NCI-H345 treated with DMSO at 0.1 percent for 48 hours (cell line): ENCODE data around the gene TEX48.

ENCODE experiments used
- DNase-seq: peaks from one replicate; lab custom pipeline; 2025; ENCODE audit not compliant: unreplicated experiment; lab: John Stamatoyannopoulos, UW

Gene TEX48

DNA sequence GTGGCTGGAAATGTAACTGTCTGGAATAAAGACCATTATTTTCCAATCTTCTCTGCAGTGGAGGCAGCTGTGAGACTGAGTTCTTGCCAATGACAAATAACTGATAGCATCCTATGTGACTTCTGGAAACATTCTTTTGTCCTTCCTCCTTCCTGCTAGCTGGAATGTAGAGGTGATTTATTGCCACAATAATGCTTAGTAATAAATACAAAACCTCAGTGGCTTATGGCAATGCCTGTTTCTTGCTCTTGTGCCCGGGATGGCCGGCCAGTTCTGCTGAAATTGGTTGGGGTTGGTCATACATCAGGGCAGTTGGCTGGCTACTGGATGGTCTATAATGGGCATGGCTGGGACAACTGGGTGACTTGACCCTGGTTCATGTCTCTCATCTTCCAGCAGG is 12.2 kb upstream of the TEX48 start:
- DNase-seq = no peak

DNA sequence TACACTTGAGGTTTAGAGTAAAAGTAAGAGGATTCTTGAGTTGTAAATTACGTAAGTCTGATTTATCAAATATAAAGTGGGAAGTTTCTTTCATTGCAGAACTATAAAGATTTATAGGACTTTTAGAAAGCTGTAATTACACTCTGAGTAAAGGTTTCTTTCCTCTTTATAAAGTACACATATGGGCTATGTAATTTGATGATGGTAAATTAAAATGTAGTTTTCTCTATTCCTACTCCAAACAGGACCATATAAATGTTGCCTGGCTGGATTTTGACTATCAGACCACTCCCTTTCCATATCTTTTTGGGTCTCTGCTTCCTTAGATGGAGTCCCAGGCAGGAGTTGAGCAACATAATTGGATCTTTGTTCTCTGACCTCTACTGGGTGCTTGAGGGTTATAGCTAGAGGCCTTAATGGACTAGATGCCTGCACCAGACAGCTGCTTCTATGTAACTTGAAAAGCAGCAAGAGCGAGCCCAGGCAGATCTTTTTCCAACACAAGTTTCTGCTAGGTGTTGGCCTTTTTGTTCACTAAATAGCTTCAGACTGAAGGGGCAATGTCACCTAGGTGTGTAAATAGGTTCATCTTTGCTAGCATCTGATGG is 11.4 kb upstream of the TEX48 start:
- DNase-seq = no peak

DNA sequence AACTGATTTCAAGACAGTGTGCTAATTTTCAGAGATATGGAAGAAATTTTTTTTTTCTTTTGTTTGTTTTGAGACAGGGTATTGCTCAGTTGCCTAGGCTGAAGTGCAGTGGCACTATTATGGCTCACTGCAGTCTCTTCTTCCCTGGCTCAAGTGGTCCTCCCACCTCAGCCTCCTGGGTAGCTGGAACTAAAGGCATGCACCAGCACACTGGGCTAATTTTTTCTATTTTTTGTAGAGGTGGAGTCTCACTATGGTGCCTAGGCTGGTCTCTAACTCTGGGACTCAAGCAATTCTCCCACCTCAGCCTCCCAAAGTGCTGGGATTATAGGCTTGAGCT is 9.9 kb upstream of the TEX48 start:
- no peak for DNase-seq

DNA sequence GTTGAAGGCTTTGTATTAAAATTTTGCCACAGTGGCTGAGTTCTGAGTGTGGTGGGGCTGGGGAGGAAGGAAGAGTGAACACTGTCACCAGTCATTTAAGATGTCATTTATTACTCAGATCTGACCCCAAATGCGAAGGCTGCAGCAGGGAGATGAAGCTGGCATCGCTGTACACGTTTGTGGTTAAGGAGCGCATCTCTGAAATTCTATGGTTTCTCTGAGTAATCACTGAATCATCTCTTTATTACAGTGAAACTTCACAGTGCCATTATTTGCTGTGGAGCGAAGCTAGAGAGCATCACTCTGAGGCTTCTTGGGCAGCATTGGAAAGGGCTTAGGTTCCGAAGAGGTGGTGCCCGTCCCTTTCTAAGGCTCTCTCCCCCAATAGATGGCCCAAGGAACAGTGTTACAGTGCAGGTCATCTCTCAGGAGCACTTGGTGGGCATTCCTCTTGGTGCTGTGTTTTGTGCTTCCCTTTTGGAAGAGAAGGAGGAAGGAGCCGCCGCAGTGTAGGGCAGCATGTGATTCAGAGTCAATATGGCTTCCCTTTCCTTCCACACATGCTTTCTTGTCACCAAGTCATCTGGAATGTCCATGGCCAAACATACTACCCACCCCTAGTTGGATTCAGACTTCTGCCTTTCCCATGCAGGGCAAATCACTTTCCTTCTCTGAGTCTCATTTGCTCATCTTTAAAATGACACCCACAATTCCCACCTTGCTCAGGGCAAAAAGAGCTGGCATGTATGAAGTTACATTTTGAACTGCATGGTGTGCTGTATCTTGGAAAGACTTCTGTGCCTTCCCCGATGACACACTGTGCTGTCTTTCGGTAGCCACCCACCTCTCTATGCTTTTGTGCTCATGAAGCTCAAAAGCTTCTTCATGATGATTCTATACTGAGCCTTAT is 9.3 kb upstream of the TEX48 start:
- no peak for DNase-seq

DNA sequence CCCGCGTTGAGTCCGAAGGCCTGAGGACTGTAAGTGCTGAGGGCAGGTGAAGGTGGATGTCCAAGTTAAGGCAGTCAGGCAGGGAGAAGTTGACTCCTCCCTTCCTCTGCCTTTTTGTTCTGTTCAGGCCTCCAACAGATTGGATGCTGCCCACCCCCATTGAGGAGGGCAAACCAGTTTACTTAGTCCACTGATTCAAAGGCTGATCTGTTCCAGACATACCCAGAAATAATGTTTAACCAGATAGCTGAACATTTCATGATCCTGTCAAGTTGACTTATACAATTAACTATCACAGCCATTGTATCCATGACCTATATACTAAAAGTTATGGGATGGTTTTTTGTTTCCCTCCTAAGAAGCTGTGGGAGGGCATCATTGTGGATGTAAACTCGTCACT is 8.3 kb upstream of the TEX48 start:
- no peak for DNase-seq

DNA sequence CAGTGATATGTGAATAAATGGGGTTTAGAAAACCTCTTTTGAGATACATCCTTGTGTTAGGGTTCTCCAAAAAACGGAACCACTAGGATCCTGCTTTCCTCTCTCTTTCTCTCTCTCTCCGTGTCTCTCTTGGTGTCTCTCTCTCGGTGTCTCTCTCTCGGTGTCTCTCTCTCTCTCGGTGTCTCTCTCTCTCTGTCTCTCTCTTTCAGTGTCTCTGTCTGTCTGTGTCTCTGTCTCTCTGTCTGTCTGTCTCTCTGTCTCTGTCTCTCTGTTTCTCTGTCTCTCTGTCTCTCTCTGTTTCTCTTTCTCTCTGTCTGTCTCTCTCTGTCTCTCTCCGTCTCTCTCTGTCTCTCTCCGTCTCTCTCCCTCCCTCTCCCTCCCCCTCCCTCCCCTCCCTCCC is 7.8 kb upstream of the TEX48 start:
- no peak for DNase-seq

DNA sequence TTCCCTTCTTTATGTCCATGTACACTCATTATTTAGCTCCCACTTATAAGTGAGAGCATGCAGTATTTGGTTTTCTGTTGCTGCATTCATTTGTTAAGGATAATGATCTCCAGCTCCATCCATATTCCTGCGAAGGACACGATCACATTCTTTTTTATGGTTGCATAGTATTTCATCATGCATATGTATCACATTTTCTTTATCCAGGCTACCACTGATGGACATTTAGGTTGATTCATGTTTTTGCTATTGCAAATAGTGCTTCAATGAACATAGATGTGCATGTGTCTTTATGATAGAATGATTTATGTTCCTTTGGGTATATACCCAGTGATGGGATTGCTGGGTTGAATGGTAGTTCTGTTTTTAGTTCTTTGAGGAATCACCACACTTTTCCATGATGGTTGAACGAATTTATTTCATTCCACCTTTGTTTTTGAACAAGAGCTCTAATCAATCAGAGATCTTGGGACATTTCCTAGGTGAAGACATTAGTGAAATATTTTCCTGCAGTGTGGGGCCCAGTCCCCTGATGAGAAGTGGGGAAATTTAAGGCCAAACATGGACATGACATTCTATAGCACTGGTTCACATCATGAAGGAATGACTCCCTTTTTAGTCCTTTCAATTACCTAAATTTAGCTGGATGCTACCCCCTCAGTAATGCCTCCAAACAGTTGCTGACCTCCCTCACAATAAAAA is 7.1 kb upstream of the TEX48 start:
- no peak for DNase-seq

DNA sequence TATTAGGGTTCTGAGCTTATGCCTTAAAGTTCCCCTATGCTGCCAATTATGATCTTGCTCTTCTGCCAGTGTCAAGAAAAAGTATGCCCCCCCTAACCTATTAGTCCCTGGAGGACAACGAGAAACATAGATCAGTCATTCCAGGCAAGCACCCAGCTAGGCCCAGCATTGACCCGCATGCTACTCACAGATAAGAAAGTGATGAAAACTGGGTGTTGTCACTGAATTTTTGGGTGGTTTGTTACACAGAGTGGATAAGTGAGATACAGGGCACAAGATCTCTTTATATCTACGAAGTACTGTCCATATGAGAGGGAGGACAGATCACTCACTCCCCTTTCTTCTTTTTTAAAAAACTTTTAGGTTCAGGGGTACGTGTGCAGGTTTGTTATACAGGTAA is 6.4 kb upstream of the TEX48 start:
- DNase-seq = no peak

DNA sequence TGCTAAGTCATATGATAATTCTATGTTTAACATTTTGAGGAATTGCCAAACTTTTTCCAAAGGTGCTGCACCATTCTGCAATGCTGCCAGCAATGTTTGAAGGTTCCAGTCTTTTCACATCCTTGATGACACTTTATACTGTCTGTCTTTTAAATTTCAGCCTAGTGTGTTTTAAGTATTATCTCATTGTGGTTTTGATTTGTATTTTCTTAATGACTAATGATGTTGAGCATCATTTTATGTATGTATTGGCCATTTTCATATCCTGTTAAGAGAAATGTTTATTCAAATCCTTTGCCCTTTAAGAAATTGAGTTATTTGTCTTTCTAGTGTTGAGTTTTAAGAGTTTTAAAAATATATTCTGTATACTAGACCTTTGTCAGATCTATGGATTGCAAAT is 5.0 kb upstream of the TEX48 start:
- no peak for DNase-seq

DNA sequence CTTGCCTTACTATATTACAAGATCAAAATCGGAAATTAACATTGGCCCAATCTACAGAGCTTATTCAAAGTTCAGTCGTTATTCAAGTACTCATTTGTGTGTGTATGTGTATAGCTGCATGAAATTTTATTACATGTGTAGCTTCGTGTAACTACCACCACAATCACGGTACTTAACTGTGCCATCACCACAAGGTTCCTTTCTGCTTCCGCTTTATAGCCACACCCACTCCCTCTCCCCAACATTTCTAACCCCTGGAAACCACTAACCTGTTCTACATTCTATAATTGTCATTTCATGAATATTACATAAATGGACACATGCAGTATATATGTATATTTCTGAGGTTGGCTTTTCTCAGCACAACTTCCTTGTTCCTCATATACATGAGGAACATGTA is 4.0 kb upstream of the TEX48 start:
- DNase-seq = no peak

DNA sequence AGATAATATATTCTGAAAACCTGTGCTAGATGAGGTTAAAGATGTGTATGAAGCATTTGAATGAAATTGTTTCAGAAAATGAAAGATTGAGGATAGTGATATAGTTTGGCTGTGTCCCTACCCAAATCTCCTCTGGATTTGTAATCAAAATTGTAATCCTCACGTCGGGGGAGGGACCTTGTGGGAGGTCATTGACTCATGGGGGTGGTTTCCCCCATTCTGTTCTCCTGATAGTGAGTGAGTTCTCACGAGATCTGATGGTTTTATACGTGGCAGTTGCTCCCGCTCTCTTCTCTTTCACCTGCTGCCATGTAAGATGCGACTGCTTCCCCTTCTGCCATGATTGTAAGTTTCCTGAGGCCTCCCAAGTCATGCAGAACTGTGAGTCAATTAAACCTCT is 2.0 kb upstream of the TEX48 start:
- no peak for DNase-seq

DNA sequence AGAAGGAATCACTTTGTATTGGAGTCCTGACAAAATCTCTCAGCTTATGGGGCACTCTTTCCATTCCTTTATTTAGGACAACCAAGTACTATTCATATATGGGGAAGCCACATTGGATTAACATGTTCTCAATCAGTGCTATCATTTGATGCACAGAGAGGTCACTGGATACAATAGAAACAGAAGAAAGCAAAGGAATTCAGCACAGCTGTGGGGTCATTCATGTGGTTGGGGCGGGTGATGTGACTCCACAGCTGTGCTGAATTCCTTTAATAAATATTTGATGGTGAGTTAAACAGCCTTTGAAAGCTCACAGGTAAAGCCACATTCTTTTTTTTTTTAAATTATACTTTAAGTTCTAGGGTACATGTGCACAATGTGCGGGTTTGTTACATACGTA is 854 bp upstream of the TEX48 start:
- no peak for DNase-seq

DNA sequence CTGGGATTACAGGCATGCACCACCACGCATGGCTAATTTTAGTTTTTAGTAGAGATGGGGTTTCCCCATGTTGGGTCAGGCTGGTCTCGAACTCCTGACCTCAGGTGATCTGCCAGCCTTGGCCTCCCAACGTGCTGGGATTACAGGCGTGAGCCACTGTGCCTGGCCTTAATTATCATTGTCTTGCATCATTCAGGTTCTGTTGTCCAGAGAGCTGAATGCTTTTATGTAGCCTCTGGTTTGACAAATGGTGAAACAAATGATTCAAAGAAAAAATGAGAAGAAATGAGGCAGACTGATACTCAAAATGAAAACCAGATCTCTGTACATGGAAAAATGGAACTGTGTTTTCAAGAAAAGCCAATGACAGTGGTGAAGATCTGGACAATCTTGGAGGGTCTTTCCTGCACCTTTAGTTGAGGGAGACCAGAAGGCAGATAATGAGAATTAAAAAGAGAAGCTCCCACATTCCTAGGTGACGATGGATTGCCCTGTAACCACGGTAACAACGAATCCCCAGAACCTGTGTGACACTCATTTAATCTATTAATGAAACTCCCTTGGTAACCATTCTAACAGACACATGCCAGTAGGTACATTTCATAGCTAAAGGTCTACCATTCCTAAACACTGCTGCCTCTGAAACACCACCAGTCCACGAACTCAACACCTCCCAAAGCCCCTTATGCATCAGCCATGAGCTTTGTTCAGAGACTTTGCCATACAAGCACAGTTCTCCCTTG is 1.6 kb downstream of the TEX48 start:
- no peak for DNase-seq

DNA sequence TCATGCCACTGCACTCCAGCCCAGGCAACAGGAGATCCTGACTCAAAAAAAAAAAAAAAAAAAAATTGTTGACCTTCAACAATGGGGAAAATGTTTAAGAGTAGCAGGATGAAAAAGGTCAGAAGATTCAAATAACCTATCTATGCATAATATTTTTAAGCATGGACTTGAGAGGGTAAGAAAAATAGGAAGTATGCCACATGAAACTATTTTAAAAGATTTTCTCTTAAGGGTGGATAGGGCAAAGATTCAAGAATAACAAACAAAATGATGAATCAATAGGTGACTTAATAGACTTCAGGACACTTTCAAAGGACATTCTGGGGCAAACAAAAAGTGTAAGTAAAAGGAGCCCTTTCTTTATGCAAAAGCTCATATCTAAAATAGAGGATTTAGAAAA is 3.2 kb downstream of the TEX48 start:
- DNase-seq = no peak

DNA sequence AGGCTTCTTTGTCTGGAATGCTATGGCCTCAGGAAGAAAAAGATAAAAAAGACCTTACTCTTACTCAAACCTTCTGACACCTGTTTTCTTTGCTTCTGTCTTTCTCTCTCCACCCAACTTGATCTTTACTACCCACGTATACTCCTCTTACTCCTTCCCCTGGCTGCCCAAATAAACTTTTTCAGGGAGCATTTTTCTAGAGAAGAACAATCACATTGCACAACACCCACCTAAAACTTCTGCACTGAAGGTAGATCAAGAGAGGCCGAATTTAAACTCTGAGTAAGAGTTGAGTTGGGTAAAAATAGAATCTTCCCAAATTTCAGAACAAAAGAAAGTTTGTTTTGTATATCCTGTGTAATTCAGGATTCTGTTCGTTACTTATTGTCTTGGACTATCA is 3.9 kb downstream of the TEX48 start:
- no peak for DNase-seq

DNA sequence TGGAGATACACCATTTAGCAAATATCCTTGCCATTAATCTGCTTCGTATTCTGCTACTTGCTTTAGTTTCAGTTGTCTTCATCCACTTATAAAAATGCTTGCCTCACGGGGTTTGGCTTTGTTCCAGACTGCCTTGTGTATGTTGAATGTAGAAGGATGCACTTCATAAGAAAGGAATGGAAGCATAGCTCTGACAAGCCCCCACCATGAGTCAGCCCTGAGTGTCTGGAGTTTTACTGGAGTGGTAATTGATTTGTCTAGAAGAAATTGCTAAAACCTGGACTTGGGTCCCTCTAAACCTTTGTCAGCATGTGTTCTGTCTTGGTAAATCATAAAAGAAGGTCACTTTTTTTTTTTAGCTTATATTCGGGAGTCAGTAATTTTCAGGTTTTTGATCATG is 4.6 kb downstream of the TEX48 start:
- DNase-seq = peak; percentile 77

DNA sequence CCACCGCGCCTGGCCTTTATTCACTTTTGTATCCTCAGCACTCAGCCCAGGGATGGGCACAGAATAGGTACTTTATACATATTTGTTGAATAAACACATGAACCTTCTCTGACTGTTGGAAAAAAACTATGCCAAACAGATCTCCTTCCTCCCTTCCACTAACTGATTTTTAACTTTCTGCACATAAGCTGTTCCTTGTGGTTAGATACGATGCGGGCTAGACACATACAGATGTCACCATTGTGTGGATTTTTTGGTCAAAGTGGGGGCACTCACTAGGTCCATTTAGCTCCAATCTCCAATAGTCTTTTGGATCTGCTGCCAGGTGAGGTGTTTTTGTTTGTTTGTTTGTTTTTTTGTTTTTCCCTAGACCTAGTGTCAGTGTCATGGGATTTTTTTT is 5.1 kb downstream of the TEX48 start:
- DNase-seq = no peak

DNA sequence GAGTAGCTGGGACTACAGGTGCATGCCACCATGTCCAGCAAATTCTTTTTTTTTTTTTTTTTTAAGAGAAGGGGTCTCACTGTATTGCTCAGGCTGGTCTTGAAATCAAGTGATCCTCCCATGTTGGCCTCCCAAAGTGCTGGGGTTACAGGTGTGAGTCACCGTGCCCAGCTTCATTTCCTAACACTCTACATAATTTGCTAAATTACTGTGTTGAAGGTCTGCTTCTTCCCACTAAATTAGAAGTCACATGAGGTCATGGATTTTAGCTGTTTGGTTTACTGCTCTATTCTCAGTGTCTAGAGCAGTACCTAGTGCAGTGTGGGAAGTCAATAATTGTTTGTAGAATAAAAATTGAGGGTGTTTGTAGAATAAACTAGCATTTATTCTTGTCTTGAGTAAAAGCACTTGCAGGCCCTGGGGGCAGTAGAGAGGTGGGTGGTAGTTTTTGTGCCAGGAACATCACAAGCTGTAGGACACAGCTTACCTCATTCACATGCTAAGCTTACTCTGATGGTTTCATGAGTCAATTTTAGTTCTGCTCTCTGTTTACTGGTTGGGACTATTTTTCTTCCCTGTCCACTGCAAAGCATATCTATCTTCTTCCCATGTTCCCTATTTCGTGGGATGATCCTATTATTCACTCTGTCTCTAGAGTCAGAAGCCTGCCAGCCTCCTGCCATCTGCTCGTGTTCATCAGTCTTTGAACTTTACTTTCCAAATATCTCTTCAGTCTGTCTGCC is 7.0 kb downstream of the TEX48 start:
- DNase-seq = no peak

DNA sequence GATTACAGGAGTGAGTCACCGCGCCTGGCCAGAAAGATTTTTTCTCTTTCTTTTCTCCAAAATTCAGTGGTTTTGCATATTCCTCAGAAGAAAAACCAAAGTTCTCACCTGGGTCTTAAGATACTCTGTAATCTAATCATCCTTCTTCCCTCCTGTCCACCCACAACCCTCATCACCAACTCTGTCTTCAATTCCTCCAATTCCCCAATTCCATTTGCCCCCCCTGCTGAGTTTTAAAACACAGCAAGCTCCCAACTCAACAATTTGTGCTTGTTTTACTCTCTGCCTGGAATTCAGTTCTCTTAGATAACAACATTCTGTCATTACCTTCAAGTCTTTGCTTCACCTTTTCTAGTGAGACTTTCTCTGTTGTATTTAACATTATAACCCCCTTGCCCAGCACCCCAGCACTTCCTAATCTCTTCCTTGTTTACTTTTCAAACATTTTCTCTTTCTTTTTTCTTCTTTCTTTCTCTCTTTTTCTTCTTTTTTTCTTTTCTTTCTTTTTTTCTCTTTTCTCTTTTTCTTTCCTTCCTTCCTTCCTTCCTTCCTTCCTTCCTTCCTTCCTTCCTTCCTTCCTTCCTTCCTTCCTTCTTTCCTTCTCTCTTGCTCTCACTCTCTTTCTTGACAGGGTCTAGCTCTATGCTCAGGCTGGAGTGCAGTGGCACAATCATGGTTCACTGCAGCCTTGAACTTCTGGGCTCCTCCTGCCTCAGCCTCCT is 7.8 kb downstream of the TEX48 start:
- DNase-seq = no peak

DNA sequence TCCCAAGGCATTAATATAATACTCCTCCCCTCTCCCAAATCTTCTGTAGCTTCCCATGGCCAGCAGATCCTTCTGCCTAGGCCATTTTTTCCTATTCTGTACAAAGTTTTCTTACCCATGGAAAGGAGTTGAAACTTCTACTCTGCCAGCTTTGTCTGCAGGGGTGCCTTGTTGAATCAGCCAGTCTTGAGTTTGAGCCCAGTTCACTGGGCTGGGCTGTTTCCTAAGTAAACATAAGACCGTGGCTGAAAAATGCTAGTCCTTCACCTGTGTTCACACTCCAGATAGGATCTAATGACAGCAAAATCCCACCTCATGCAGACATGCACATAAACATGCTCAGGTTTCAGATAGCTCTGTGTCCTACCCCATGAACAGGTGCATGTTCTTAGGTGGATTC is 10.4 kb downstream of the TEX48 start:
- DNase-seq = no peak
